Measurements from ENCODE around the gene ARL6IP4.

Gene ARL6IP4

GRCh38 chr12:122990561-122990960 lies 10.1 kb downstream of the ARL6IP4 start:
- H3K9me3 Mint-ChIP-seq = no peaks in the 10 kb centered on the region
- peaks cover 8% of the 10 kb centered on the region for H3K4me1 Mint-ChIP-seq (ENCODE audit: low read depth)
- H3K27me3 Mint-ChIP-seq = no peaks in the 10 kb centered on the region
- no peak overlapping the region for H3K27ac Mint-ChIP-seq
- no peak overlapping the region for H3K4me3 Mint-ChIP-seq
- H3K36me3 Mint-ChIP-seq (ENCODE audit: low read depth) = no peaks in the 10 kb centered on the region

GRCh38 chr12:122990961-122991622 lies 10.6 kb downstream of the ARL6IP4 start:
- no peaks in the 10 kb centered on the region for H3K9me3 Mint-ChIP-seq
- H3K4me1 Mint-ChIP-seq (ENCODE audit: low read depth) = peaks cover 8% of the 10 kb centered on the region
- no peak overlapping the region for H3K4me3 Mint-ChIP-seq
- H3K27ac Mint-ChIP-seq = no peak overlapping the region
- H3K36me3 Mint-ChIP-seq (ENCODE audit: low read depth) = no peaks in the 10 kb centered on the region
- no peaks in the 10 kb centered on the region for H3K27me3 Mint-ChIP-seq

GRCh38 chr12:122991623-122992275 lies 11.3 kb downstream of the ARL6IP4 start:
- Mint-ChIP-seq H3K4me3 (no peak overlapping the region), H3K9me3 (no peaks in the 10 kb centered on the region), H3K27me3 (no peaks in the 10 kb centered on the region), H3K4me1 (ENCODE audit: low read depth) (peaks cover 8% of the 10 kb centered on the region), H3K36me3 (ENCODE audit: low read depth) (no peaks in the 10 kb centered on the region), H3K27ac (no peak overlapping the region)

- Mint-ChIP-seq H3K27ac (no peak overlapping the region), H3K4me3 (no peak overlapping the region), H3K9me3 (no peaks in the 10 kb centered on the region), H3K27me3 (no peaks in the 10 kb centered on the region), H3K36me3 (ENCODE audit: low read depth) (no peaks in the 10 kb centered on the region), H3K4me1 (ENCODE audit: low read depth) (peaks cover 8% of the 10 kb centered on the region)
These were observed 11.9 kb downstream of the ARL6IP4 start for GRCh38 chr12:122992386-122992785.

GRCh38 chr12:122994140-122994675 lies 13.7 kb downstream of the ARL6IP4 start:
- Mint-ChIP-seq H3K27ac (no peak overlapping the region), H3K27me3 (no peaks in the 10 kb centered on the region), H3K36me3 (ENCODE audit: low read depth) (no peaks in the 10 kb centered on the region), H3K9me3 (no peaks in the 10 kb centered on the region), H3K4me3 (no peak overlapping the region), H3K4me1 (ENCODE audit: low read depth) (peaks cover 8% of the 10 kb centered on the region)

GRCh38 chr12:122994781-122995502 lies 14.5 kb downstream of the ARL6IP4 start:
- H3K27ac Mint-ChIP-seq = no peak overlapping the region
- no peak overlapping the region for H3K4me3 Mint-ChIP-seq
- H3K4me1 Mint-ChIP-seq (ENCODE audit: low read depth) = peaks cover 8% of the 10 kb centered on the region
- no peaks in the 10 kb centered on the region for H3K36me3 Mint-ChIP-seq (ENCODE audit: low read depth)
- no peaks in the 10 kb centered on the region for H3K9me3 Mint-ChIP-seq
- no peaks in the 10 kb centered on the region for H3K27me3 Mint-ChIP-seq

- Mint-ChIP-seq H3K36me3 (ENCODE audit: low read depth) (no peaks in the 10 kb centered on the region), H3K27ac (no peak overlapping the region), H3K4me1 (ENCODE audit: low read depth) (peaks cover 8% of the 10 kb centered on the region), H3K9me3 (no peaks in the 10 kb centered on the region), H3K4me3 (no peak overlapping the region), H3K27me3 (no peaks in the 10 kb centered on the region)
These were observed 15.2 kb downstream of the ARL6IP4 start for GRCh38 chr12:122995503-122996187.

GRCh38 chr12:122996188-122996601 lies 15.7 kb downstream of the ARL6IP4 start:
- H3K4me3 Mint-ChIP-seq = no peak overlapping the region
- no peak overlapping the region for H3K27ac Mint-ChIP-seq
- peaks cover 8% of the 10 kb centered on the region for H3K4me1 Mint-ChIP-seq (ENCODE audit: low read depth)
- H3K9me3 Mint-ChIP-seq = no peaks in the 10 kb centered on the region
- no peaks in the 10 kb centered on the region for H3K36me3 Mint-ChIP-seq (ENCODE audit: low read depth)
- H3K27me3 Mint-ChIP-seq = no peaks in the 10 kb centered on the region

GRCh38 chr12:122996621-122997342 lies 16.3 kb downstream of the ARL6IP4 start:
- no peak overlapping the region for H3K4me3 Mint-ChIP-seq
- H3K36me3 Mint-ChIP-seq (ENCODE audit: low read depth) = no peaks in the 10 kb centered on the region
- no peaks in the 10 kb centered on the region for H3K9me3 Mint-ChIP-seq
- H3K4me1 Mint-ChIP-seq (ENCODE audit: low read depth) = peaks cover 8% of the 10 kb centered on the region
- H3K27ac Mint-ChIP-seq = no peak overlapping the region
- H3K27me3 Mint-ChIP-seq = no peaks in the 10 kb centered on the region

GRCh38 chr12:122997343-122998250 lies 17.1 kb downstream of the ARL6IP4 start:
- Mint-ChIP-seq H3K36me3 (ENCODE audit: low read depth) (no peaks in the 10 kb centered on the region), H3K4me1 (ENCODE audit: low read depth) (peaks cover 8% of the 10 kb centered on the region), H3K9me3 (no peaks in the 10 kb centered on the region), H3K27me3 (no peaks in the 10 kb centered on the region), H3K27ac (no peak overlapping the region), H3K4me3 (no peak overlapping the region)

- Mint-ChIP-seq H3K27ac (no peak overlapping the region), H3K27me3 (no peaks in the 10 kb centered on the region)
These were observed 17.8 kb downstream of the ARL6IP4 start for GRCh38 chr12:122998316-122998715.

GRCh38 chr12:122999196-122999946 lies 18.9 kb downstream of the ARL6IP4 start:
- Mint-ChIP-seq H3K4me3 (no peak overlapping the region), H3K4me1 (ENCODE audit: low read depth) (no peaks in the 10 kb centered on the region), H3K27ac (no peak overlapping the region), H3K36me3 (ENCODE audit: low read depth) (no peaks in the 10 kb centered on the region), H3K9me3 (no peaks in the 10 kb centered on the region), H3K27me3 (no peaks in the 10 kb centered on the region)

More at GRCh38 chr12:122998316-122998715, 17.8 kb downstream of the ARL6IP4 start:
- no peak overlapping the region for H3K4me3 Mint-ChIP-seq
- H3K9me3 Mint-ChIP-seq = no peaks in the 10 kb centered on the region
- H3K4me1 Mint-ChIP-seq (ENCODE audit: low read depth) = peaks cover 4% of the 10 kb centered on the region
- H3K36me3 Mint-ChIP-seq (ENCODE audit: low read depth) = no peaks in the 10 kb centered on the region

GRCh38 chr12:122999986-123000420 lies 19.5 kb downstream of the ARL6IP4 start:
- H3K4me3 Mint-ChIP-seq = no peak overlapping the region
- H3K27ac Mint-ChIP-seq = no peak overlapping the region
- H3K9me3 Mint-ChIP-seq = no peaks in the 10 kb centered on the region
- H3K27me3 Mint-ChIP-seq = no peaks in the 10 kb centered on the region
- H3K4me1 Mint-ChIP-seq (ENCODE audit: low read depth) = no peaks in the 10 kb centered on the region
- H3K36me3 Mint-ChIP-seq (ENCODE audit: low read depth) = no peaks in the 10 kb centered on the region

Data from stimulated activated naive CD8-positive, alpha-beta T cell treated with anti-CD3 and anti-CD28 coated beads, Interleukin-15, Interleukin-2, amounts not matched to agents 100 ng/mL and 50 ng/mL, for 24 hours (primary cell).